GM13976 (cell line): ENCODE data around the gene RECK.
"Not testable (repeated sequence)": the region's sequence is repeated elsewhere in the genome, so short reads cannot be mapped to it uniquely, and the experiment has no call there.

Experiments
- DNase-seq: peaks from one replicate; pipeline ENCODE4 v3.0.0; 2012; ENCODE audit warnings: low spot score
- in situ Hi-C: fragments of 300-500 bp; cut with MboI; formaldehyde crosslinking; loops from one replicate; pipeline ENCODE4 v1.12.0; 2022; ENCODE audit warnings: low sequenced_read_pairs, mixed read lengths, inconsistent platforms; ENCODE audit not compliant: unreplicated experiment
- TF ChIP-seq, protein P1 (sequence below): IDR thresholded peaks from 2 replicates; pipeline ENCODE4 v1.5.1; 2012; ENCODE audit warnings: borderline replicate concordance, mild to moderate bottlenecking; ENCODE audit not compliant: insufficient read depth; ENCODE audit errors: extremely low read depth, missing control alignments, control extremely low read depth

The RECK gene

DNA sequence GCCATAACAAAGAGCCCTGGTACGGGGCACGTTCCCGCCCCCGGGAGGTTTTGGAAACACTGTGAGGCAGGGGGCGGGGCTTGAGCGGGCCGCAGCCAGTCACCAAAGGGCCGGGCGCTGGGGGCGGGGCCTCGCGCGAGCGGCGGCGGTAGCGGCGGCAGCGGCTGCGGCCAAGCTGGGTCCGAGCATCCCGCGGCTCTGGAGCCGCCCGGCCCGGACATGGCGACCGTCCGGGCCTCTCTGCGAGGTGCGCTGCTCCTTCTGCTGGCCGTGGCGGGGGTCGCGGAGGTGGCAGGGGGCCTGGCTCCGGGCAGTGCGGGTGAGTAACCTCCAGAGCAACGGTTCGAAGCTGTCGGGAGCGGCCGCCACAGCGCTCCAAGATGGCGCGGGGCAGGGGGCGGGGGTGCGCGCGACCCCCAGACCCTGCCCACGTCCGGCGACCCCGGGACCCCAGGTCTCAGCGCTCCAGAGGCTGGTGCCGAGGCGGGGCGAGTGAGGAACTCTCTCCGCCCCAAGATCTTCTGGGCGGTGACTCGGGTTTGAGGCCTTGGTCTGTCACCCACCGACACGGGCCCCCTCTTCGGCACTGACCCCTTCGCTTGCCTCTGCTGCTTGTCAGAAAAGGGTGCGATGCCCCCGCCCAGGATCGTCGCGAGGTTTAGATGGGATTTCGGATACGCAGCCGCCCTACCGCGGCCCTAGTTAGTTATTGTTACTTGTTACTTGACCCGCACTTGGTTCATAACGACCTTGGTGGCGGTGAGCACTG lies at the start of gene RECK:
Gene RECK (plus strand): TSS at position 134 of the 769 bp plus-strand sequence. CDS start 86 bp downstream, at position 220.
- DNase-seq: peak; percentile 95
- TF ChIP-seq, protein P1, sequence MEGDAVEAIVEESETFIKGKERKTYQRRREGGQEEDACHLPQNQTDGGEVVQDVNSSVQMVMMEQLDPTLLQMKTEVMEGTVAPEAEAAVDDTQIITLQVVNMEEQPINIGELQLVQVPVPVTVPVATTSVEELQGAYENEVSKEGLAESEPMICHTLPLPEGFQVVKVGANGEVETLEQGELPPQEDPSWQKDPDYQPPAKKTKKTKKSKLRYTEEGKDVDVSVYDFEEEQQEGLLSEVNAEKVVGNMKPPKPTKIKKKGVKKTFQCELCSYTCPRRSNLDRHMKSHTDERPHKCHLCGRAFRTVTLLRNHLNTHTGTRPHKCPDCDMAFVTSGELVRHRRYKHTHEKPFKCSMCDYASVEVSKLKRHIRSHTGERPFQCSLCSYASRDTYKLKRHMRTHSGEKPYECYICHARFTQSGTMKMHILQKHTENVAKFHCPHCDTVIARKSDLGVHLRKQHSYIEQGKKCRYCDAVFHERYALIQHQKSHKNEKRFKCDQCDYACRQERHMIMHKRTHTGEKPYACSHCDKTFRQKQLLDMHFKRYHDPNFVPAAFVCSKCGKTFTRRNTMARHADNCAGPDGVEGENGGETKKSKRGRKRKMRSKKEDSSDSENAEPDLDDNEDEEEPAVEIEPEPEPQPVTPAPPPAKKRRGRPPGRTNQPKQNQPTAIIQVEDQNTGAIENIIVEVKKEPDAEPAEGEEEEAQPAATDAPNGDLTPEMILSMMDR: no peak
- in situ Hi-C loops: no loop called here

GRCh38 chr9:35990155-35990554 lies 46.6 kb upstream of the RECK start:
- no peak for DNase-seq
- TF ChIP-seq, protein P1: no peak
- in situ Hi-C loops: no loop called here

DNA sequence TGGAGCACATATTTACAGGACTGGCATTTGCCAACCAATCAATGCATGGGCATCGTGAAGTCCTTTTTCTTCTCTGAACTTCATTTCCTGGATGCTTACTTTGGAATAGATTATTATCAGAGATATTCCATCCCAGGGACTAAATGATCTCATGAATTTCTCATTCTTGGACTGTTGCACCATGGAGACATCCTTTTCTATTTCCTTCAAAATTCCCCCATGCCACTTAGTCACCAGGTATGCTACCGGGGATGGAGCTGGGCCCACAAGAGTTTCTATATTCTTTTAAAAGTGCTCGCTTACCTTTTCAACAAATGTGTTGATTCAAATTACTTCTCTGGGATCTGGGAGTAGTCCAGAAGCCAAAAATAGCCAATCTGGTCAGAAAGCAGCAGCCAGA lies 43.6 kb upstream of the RECK start:
- in situ Hi-C loops, DNase-seq: not testable (repeated sequence)

DNA sequence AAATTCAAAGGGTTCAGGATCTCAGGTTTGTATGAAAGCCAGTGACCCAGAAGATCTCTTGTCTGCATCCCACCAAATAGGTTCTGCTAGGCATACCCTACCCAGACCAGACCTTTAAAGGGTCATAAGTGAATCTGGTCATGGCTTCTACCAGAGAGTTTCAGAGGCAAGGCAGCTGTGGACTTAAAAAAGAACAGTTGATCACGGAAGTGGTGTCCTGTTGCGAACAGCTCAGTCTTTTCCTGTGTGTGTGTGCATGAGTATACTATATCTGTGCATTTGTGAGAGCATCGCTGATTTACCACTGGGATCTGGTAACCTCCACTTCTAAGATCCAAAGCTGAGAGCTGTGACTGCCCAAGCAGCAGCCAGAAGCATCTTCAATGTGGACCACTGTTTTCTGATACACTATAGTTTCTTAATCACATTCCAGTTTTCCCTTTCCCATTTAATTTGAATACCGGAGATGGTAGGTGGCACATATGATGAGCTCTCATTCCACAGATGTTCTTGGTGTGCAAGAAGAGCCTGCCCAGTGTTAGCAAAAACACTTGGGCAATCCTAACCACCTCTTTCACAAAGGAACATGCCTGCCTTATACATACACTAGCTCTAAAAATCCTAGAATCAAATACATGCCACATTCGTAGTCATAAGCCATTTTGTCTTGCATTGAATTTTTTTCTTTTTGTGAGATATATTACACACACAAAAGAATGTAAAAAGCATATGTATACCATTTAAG lies 42.6 kb upstream of the RECK start:
- TF ChIP-seq, protein P1: no peak
- in situ Hi-C loops: no loop called here
- no peak for DNase-seq

GRCh38 chr9:35994959-35995358 lies 41.8 kb upstream of the RECK start:
- in situ Hi-C loops: no loop called here
- TF ChIP-seq, protein P1: no peak
- no peak for DNase-seq

DNA sequence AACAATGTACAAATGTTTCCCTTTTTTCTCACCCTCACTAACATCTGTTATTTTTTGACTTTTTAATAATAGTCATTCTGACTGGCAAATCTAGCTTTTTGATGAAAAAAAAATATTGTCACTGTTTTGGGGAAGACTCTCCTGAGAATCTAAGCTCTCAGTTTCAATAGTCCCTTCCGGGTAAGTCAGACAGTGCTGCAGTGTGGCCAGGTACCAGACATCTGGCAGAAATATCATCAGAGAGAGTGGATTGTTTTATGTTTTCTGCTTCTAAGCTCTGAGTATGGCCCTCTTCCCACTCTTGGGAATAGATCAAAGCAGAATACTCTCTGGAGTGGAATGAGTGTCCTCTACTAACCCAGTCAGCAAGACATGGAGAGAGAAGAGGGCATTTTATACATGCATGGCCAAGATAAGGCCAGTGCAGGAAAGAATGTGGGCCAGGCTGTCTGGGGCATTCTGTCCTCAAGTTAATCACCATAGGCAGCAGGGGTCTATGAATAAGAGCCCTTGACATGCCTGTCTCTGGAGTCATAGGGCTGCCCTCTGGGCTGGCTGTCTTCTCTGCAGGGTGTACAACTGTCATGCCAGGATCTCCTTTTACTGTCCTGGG lies 40.2 kb upstream of the RECK start:
- DNase-seq: no peak
- in situ Hi-C loops: no loop called here
- TF ChIP-seq, protein P1: no peak

- DNase-seq, in situ Hi-C loops: not testable (repeated sequence)
These were observed 39.7 kb upstream of the RECK start for GRCh38 chr9:35997016-35997415.
